GF-D8 (cell line): ENCODE data around the gene TRUB2.
A peak's percentile ranks its signal among the peaks of the same experiment; 100 is the strongest.
"Not testable (repeated sequence)": the region's sequence is repeated elsewhere in the genome, so short reads cannot be mapped to it uniquely, and the experiment has no call there.

Source experiments
- DNase-seq: peaks from one replicate; lab custom pipeline; 2025; lab: John Stamatoyannopoulos, UW

Gene TRUB2

DNA sequence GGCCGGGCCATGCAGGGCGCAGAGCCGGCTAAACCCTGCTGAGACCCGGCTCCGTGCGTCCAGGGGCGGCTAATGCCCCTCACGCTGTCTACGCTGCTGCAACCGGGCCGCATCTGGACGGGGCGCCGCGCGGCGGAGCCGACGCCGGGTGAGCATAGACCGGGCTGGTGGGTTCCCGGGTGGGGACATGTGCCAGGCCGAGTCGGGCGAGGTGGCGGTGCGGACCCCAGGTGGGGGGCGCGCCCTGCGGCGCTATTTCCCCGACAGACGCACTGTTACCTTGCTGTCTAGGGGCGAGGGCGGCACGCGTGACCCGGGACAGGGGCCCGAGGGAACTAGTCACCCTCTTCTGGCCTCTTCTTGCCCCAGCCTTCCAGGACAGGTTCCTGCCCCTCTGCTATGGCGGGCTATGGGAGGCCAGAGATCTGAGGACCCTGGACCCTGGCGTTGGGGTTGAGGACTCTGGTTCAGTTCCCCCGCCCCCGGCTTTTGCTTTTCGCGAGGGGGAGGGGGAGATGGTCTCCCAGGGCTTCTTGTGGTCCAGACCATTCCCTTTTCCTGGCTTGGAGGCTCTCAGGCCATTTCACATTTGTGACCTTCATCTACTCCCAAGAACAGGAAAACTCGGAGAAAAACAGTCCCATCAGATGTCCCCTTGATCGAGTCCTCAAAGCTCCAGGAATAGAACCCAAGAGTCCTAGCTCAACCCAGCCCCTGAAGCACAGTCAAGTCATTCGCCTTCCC lies 18.6 kb upstream of the TRUB2 start:
- no peak for DNase-seq

DNA sequence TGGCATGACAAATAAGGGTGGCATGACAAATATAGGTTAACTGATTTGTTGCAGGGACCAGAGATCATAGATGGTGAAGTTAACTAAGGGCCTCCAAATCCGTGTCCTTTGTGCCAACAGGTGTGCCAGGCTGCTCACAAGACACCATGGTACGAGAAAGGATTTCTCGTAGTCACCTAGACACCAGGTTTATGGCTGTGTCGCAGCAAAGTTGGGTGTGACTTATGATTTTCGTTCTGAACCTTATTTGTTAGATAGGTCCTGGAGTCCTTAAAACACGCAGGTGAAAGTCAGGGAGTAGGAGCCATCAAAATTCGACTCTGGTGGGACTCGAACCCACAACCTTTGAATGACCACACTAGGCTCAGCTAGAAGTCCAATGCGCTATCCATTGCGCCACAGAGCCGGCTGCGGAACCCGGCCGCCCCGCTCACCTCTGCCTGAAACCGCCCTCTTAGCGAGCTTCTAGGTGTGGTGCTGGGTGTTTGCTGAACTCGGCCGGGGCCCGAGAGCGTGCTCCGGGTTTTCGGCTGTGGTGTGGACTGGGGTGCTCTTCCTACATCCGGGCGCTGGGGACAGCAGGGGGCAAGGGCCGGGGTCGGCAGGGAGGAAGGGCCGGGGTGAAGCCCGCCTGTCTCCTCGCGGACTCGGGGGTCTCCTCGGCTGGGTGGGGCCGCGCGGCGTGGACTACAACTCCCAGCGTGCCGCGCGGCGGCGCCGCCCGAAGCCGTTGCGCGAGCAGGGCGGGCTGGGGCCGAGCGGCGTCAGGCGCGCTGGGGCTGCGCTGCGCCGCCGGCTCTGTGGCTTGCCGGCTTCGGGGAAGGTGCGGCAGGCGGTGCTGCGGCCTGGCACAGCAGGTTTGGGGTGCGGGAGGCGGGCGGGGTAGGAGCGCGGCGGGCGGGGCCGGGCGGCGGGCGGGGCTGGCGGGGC lies 17.8 kb upstream of the TRUB2 start, which contains the start of gene SLC27A4:
Gene SLC27A4 (plus strand): TSS at position 767 of the 930 bp plus-strand sequence. CDS start 2,606 bp downstream, outside the sequence.
- peak; percentile 38 for DNase-seq

DNA sequence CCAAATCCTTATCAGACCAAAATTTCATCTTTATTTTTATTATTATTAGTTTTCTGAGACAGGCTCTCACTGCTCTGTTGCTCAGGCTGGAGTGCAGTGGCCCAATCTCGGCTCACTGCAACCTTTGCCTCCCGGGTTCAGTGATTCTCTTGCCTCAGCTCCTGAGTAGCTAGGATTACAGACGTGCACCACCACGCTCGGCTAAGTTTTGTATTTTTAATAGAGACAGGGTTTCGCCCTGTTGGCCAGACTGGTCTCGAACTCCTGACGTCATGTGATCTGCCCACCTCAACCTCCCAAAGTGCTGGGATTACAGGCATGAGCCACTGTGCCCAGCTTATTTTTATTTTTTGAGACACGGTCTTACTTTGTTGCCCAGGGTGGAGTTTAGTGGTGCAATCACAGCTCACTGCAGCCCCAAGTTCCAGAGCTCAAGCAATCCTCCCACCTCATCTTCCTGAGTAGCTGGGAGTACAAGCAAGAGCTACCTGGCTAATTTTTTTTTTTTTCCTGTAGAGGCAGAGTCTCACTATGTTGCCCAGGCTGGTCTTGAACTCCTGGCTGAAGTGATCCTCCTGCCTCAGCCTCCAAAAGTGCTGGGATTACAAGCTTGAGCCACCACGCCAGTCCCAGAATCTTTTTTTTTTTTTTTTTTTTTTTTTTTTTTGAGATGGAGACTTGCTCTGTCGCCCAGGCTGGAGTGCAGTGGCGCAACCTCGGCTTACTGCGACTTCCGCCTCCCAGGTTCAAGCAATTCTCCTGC lies 16.8 kb upstream of the TRUB2 start:
- not testable (repeated sequence) for DNase-seq

DNA sequence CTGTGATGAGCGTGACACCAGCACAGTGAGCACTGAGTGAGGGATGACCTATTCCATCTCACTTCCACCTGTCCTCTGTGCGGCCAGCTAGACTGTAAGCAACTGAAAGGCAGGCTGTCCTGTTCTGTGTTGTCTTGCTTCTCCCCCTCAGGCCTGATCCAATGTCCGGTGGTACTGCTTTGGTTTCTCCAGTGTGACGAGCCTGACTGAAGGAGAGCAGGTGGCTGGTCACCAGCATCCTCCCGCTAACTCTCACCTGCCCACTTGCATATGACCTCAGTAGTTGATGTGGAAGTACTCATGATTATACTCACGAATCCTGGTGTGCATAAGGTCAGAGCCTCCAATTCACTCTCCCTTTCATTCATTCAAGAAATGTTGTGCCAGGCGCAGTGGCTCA lies 15.7 kb upstream of the TRUB2 start:
- no peak for DNase-seq

DNA sequence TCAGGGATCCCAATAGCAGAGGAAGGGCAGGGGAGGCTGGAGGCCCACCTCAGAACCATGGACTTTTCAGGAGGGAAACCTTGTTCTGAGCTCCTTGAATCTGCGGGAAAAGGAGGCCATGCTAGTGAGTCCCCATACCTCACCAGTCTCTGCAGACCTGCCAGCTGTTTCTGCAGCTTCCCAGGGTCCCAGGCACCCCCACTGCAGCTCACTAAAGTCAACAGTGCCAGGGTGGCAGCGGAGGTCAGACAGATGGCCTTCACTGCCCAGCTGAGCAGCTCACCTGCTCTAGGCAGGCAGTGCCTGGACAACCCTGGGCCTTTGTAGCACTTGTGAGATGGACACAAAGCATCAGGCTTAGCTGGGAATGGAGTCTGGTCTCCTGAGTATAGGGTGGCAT lies 13.7 kb upstream of the TRUB2 start:
- DNase-seq: no peak

DNA sequence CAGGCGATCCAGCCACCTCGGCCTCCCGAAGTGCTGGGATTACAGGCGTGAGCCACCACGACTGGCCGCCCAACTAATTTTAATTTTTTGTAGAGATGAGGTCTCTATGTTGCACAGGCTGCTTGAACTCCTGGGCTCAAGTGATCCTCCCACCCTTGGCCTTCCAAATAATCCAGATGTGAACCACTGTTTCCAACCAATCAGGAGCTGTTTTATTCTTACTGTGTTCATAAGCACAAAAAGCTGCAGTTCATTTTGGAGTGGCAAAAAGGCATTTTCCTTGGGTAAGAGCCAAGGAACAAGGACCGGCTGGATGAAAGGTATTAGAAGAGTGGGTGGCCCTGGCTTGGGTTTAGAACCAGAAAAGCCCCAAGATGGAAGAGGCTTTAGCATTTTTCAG lies 12.9 kb upstream of the TRUB2 start:
- DNase-seq: no peak

DNA sequence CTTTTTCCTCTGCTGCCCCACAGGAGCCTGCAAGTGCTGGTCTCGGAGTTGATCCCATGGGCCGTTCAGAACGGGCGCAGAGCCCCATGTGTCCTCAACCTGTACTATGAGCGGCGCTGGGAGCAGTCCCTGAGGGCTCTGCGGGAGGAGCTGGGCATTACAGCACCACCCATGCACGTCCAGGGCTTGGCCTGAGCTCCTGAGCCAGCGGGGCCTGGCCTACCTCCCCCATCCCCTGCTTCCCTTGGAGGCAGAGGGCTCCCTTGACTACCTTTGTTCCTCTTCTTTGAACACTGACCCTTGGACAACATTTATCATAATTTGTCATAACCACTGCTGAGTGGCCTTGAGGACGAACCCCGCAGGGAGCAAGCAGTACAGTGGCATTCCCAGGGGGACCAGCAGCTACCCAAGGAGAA lies 11.2 kb upstream of the TRUB2 start:
- no peak for DNase-seq

DNA sequence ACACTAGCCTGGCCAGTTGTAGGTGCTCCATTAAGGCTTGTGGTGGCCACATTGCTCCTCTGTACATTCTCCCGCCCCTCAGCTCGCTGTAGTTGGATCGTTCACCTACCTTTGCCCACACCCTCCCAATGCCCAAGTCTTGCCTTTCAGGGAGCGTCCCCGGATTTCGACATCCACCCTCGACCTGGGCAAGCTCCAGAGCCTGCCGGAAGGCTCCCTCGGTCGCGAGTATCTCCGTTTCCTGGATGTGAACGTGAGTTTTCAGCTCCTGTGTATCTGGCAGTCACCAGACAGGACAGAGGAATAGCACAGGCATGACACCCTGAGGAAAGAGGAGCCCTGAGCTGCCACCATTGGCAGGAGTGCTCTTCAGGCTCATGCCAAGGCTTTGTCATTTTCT lies 3.4 kb upstream of the TRUB2 start:
- DNase-seq: no peak

DNA sequence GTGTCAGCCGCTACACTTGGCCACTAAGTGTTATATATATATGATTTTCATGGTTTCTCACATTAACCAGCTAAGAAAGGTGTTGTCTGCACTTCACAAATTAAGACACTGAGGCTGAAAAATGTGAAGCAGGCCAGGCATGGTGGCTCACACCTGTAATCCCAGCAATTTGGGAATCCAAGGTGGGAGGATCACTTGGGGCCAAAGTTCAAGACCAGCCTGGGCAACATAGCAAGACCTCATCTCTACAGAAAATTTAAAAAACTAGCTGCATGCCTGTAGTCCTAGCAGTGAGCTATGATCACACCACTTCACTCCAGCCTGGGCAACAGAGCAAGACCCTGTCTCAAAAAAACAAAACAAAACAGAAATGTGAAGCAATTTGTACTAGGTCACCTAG lies 2.2 kb upstream of the TRUB2 start:
- no peak for DNase-seq

DNA sequence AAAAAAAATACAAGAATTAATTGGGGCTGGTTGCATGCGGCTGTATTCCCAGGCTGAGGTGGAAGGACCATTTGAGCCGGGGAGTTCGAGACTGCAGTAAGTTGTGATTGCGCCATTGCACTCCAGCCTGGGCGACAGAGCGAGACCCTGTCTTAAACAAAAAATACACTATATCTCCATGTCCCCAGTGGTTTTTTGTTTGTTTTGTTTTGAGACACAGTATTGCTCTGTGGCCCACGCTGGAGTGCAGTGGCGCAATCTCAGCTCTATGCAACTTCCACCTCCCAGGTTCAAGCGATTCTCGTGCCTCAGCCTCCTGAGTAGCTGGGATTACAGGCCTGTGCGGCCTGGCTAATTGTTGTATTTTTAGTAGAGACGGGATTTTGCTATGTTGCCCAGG lies 1.5 kb upstream of the TRUB2 start:
- peak; percentile 2 for DNase-seq

DNA sequence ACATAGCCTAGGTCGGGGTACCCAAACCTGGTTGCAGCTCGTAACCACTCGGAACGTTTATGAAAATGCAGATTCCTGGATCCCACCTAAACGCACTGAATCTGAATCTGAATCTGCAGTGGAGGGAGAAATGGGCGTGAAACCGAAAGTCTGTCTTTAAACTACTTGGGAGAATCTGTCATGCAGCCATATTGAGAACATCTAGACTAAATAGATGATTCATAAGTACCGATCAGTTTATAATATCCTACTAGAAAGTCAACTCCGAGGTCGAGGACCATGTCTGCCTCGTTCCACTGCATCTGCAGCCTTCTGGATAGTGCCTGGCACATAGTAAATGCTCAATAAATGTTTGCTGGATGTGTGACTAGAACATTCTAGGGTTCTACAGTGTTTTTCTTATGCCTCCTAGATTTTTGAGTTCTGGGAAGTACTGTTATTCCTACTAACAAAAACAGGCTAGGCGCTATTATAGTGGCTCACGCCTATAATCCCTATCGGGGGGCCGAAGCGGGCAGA lies 1.0 kb upstream of the TRUB2 start:
- no peak for DNase-seq

DNA sequence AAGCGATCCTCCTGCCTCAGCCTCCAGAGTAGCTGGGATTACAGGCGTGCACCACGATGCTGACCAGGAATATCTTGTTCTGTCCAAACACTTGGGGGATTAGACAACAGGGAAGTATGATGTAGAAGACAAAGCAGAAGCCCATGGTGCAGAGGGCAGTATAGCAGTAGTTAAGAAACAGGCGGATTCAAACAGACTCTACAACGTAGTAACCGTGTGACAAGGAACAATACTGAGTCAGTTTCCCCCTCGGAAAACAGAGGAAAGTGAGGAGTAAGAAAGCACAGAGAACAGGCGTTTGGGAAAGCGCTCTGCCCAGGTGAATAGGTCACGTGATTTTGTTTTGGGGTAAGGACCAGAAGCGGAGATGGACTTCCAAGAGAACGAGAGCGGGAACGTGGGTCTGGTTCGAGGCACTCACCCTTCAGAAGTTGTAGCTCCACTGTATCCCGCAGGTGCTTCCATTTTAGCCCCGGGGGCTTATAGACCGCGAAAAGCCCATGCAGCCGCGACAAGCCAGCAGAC lies 306 bp downstream of the TRUB2 start:
- DNase-seq: no peak

DNA sequence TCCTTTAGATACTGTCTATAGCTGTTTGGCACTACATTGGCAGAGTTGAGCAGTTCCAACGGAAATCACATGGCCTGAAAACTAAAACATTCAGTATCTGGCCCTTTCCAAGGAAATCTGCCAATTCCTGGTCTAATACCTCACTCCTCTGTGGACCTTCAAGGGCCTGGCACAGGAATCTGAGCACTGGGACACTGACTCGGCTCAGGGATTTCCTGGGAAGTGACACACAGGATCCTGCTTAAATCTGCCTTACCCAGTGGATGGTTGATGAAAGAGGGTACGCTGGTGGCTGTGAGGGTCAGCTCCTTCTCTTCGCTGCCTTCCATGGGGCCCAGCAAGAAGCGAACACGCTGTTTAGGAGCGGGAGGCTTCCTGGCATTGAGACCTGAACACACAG lies 904 bp downstream of the TRUB2 start:
- DNase-seq: no peak

DNA sequence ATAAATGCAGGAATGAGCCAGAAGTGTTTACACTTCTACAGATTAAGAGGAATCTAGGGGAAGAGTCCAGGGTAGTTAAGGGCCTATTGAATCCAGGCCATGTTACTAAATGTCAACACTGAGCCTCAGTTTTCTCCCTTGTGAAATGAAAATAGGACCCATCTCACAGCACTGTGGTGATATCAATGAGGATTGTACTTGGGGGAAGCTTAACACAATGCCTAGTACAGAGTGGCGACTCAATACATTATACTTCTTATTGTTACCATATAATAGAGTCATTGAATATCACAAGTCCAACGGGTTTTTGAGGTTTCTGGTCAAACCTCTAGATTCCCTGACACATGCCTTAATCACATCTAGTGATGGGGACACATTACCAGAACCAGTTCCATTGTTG lies 4.6 kb downstream of the TRUB2 start:
- DNase-seq: no peak

DNA sequence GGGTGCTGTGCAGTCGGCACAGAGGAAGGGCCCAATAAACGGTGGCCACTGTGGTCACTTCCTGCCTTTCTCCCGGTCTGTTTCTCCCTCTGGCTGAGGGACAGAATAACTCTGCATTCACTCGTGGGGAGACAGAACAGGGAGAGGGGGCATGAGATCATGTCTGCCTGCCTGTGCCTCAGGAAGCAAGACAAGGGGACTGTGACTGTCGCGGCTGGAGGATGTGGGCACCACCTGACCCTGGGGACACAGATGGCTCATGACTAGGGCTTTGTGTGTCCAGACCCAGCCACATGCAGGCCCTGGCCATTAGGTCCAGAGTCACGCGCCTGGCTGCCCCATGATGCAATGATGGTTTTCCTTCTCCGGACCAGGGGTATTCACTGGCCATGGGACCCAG lies 5.8 kb downstream of the TRUB2 start:
- DNase-seq: no peak

DNA sequence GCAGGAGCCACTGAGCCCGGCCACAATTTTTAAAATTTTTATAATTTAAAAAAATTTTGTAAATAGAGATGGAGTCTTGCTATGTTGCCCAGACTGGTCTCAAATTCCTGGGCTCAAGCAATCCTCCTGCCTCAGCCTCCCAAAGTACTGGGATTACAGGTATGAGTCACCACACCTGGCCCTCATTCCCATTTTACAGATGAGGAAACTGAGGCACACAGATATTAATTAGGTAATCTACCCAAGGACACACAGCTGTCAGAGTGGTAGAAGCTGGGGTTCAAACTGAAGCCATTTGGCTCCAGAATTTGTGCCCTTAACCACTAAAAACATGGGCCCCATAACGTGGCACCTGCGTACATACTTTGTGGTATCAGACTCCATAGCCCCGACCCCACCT lies 7.5 kb downstream of the TRUB2 start:
- no peak for DNase-seq

DNA sequence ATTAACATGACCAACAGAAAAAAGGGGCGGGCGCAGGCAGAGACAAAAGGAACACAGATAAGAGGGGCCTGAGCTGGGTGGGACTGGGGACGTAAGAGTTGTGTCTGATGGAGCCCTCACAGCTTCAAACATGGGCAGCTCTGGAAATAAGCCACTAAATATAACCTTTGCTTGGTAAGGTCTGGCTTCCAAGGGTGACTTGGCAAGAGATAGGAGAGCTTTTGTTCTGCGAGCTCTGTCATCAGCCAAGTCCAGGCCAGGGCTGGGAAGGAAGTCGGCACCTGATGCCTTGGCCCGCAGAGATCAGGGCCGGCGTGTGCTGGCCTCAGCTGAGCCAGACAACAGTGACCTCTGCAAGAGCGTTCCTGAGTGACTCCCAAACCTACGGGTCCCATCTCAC lies 11.8 kb downstream of the TRUB2 start:
- DNase-seq: no peak

DNA sequence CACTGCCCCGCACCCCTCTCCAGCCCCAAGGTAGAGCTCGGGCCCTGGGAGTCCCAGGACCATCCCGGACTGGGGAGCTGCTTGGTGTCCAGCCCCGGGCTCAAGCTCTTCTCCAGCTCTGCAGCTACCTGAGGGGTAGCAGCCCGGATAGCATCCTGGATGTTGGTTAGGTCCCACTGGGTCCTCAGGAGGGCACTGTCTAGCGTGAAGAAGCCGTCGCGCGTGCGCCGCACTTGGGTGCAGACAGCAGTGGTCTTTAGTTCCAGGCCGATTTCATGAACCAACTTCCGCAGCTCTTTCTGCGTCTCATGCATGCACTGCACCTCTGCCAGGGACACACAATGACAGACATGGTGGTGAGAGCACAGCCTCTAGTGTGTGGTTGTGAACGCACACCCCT lies 12.7 kb downstream of the TRUB2 start:
- no peak for DNase-seq

DNA sequence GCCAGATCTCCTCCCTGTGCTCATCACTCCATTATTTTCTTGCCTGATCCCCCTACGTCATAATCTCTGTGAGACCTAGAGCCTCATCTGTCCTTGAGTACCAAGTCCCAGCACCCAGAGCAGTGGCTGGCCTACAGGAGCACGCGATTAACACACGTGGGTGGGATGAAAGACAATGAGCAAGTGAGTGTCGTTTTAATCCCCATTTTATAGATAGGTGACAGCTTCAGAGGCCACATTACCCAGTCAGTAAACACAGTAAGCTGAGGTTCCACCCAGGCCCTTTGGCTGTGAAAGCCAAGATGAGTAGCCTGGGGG lies 17.3 kb downstream of the TRUB2 start:
- DNase-seq: no peak

DNA sequence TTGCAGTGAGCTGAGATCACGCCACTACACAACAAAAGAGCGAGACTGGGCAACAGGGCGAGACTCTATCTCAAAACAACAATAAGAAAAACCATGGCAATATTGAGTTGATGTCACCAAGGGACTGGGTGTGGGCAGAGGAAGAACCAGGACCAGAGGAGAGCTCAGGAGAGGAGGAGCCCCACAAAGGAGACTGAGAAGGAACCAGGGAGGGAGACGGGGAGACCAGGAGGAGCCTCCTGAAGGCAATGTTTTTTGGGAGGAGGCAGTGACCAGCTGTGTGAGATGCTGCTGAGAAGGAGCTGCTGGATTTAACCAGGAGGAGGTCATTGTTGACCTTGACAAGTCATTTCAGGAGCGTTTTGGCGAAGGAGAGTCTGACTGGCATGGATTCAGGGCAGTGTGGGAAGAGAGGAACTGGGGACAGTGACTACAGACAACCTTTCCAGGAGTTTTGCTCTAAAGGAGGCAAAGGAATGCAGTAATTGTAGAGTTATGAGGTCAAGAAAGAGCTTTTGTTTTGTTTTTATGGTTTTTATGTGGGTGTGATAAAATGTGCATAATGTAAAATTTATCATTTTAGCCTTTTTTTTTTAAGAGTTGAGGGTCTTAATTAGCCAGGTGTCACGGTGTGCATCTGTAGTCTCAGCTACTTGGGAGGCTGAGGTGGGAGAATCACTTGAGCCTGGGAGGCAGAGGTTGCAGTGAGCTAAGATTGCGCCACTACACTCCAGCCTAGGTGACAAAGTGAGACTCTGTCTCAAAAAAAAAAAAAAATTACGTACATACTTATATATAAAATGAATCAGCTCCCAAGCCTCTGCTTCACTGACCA lies 17.9 kb downstream of the TRUB2 start:
- no peak for DNase-seq
